ENCODE results near the gene LRCH1. TPM values are rescaled to one million over a fixed set of nuclear protein-coding genes. Genes with fewer than 3 reads are reported as not detected.

Gene LRCH1
- total and polyA plus RNA-seq, 2 experiments from 2014 or later: 3.9 to 9.2 TPM

DNA sequence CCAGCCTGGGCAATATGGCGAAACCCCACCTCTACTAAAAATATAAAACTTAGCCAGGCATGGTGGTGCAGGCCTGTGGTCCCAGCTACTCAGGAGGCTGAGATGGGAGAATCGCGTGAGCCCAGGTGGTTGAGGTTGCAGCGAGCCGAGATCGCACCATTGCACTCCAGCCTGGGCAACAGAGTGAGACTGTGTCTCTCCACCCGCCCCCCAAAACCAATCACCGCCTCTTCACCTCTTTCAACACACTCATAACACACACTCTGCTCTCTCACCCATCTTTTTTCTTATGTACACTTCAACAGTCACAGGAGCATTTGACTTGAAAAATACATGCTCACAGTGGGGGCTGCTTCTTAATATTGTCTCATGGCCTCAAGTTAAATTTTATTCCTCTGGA is 167.2 kb downstream of the LRCH1 start:
- peaks cover 19% of the 10 kb centered on the region for H3K36me3 Mint-ChIP-seq (ENCODE audit: low read depth)
- TF ChIP-seq REST (IDR thresholded peaks at IDR 0.05; ENCODE audit: unreplicated experiment) (no peak), JUNB (IDR thresholded peaks at IDR 0.05; ENCODE audit: unreplicated experiment) (no peak), CREB1 (CRISPR knock-in tag; IDR thresholded peaks at IDR 0.05; ENCODE audit: low read depth) (no peak), ETS1 (IDR thresholded peaks at IDR 0.05) (no peak), POLR2AphosphoS5 (IDR thresholded peaks at IDR 0.05; ENCODE audit: low read depth) (no peak), EZH2 (IDR thresholded peaks at IDR 0.05; ENCODE audit: low read depth, unreplicated experiment) (no peak), ZNF331 (CRISPR knock-in tag; IDR thresholded peaks at IDR 0.05; ENCODE audit: low read depth) (no peak), ZNF114 (CRISPR knock-in tag; IDR thresholded peaks at IDR 0.05) (no peak), EZH2phosphoT487 (IDR thresholded peaks at IDR 0.05; ENCODE audit: unreplicated experiment) (no peak), STAT1 (IDR thresholded peaks at IDR 0.05; ENCODE audit: unreplicated experiment) (no peak)
- TF ChIP-seq, protein P1, sequence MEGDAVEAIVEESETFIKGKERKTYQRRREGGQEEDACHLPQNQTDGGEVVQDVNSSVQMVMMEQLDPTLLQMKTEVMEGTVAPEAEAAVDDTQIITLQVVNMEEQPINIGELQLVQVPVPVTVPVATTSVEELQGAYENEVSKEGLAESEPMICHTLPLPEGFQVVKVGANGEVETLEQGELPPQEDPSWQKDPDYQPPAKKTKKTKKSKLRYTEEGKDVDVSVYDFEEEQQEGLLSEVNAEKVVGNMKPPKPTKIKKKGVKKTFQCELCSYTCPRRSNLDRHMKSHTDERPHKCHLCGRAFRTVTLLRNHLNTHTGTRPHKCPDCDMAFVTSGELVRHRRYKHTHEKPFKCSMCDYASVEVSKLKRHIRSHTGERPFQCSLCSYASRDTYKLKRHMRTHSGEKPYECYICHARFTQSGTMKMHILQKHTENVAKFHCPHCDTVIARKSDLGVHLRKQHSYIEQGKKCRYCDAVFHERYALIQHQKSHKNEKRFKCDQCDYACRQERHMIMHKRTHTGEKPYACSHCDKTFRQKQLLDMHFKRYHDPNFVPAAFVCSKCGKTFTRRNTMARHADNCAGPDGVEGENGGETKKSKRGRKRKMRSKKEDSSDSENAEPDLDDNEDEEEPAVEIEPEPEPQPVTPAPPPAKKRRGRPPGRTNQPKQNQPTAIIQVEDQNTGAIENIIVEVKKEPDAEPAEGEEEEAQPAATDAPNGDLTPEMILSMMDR (conservative IDR thresholded peaks at IDR 0.05; ENCODE audit: low read depth in 2 of 2): no peak
- TF ChIP-seq, protein P2, sequence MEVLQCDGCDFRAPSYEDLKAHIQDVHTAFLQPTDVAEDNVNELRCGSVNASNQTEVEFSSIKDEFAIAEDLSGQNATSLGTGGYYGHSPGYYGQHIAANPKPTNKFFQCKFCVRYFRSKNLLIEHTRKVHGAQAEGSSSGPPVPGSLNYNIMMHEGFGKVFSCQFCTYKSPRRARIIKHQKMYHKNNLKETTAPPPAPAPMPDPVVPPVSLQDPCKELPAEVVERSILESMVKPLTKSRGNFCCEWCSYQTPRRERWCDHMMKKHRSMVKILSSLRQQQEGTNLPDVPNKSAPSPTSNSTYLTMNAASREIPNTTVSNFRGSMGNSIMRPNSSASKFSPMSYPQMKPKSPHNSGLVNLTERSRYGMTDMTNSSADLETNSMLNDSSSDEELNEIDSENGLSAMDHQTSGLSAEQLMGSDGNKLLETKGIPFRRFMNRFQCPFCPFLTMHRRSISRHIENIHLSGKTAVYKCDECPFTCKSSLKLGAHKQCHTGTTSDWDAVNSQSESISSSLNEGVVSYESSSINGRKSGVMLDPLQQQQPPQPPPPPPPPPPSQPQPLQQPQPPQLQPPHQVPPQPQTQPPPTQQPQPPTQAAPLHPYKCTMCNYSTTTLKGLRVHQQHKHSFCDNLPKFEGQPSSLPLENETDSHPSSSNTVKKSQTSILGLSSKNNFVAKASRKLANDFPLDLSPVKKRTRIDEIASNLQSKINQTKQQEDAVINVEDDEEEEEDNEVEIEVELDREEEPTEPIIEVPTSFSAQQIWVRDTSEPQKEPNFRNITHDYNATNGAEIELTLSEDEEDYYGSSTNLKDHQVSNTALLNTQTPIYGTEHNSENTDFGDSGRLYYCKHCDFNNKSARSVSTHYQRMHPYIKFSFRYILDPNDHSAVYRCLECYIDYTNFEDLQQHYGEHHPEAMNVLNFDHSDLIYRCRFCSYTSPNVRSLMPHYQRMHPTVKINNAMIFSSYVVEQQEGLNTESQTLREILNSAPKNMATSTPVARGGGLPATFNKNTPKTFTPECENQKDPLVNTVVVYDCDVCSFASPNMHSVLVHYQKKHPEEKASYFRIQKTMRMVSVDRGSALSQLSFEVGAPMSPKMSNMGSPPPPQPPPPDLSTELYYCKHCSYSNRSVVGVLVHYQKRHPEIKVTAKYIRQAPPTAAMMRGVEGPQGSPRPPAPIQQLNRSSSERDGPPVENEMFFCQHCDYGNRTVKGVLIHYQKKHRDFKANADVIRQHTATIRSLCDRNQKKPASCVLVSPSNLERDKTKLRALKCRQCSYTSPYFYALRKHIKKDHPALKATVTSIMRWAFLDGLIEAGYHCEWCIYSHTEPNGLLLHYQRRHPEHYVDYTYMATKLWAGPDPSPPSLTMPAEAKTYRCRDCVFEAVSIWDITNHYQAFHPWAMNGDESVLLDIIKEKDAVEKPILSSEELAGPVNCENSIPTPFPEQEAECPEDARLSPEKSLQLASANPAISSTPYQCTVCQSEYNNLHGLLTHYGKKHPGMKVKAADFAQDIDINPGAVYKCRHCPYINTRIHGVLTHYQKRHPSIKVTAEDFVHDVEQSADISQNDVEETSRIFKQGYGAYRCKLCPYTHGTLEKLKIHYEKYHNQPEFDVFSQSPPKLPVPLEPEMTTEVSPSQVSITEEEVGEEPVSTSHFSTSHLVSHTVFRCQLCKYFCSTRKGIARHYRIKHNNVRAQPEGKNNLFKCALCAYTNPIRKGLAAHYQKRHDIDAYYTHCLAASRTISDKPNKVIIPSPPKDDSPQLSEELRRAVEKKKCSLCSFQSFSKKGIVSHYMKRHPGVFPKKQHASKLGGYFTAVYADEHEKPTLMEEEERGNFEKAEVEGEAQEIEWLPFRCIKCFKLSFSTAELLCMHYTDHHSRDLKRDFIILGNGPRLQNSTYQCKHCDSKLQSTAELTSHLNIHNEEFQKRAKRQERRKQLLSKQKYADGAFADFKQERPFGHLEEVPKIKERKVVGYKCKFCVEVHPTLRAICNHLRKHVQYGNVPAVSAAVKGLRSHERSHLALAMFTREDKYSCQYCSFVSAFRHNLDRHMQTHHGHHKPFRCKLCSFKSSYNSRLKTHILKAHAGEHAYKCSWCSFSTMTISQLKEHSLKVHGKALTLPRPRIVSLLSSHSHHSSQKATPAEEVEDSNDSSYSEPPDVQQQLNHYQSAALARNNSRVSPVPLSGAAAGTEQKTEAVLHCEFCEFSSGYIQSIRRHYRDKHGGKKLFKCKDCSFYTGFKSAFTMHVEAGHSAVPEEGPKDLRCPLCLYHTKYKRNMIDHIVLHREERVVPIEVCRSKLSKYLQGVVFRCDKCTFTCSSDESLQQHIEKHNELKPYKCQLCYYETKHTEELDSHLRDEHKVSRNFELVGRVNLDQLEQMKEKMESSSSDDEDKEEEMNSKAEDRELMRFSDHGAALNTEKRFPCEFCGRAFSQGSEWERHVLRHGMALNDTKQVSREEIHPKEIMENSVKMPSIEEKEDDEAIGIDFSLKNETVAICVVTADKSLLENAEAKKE (CRISPR knock-in tag; IDR thresholded peaks at IDR 0.05): no peak
- no peak overlapping the region for H3K4me3 Mint-ChIP-seq
- H3K27ac Mint-ChIP-seq: no peak overlapping the region
- DNase-seq (ENCODE audit: low spot score) (no peak), ATAC-seq (no peak)
- H2AFZ ChIP-seq: no peak overlapping the region
- H3K4me3 ChIP-seq: no peak overlapping the region
- H3K9me2 ChIP-seq (ENCODE audit: insufficient read depth): no peaks in the 10 kb centered on the region
- H3K4me2 ChIP-seq: no peak overlapping the region
- H3K4me1 Mint-ChIP-seq: no peaks in the 10 kb centered on the region
- H3K27me3 Mint-ChIP-seq (ENCODE audit: insufficient read depth, low read depth, poor library complexity): no peaks in the 10 kb centered on the region
- no peaks in the 10 kb centered on the region for H3K4me1 ChIP-seq (ENCODE audit: insufficient read depth)
- no peaks in the 10 kb centered on the region for H4K20me1 ChIP-seq (replicated peaks; ENCODE audit: insufficient read depth)
- no peaks in the 10 kb centered on the region for H3F3A ChIP-seq (replicated peaks; ENCODE audit: low read depth)
- H3K79me2 ChIP-seq (replicated peaks; ENCODE audit: insufficient read depth): no peaks in the 10 kb centered on the region
- H3K36me3 ChIP-seq (ENCODE audit: insufficient read depth): peaks cover 11% of the 10 kb centered on the region; the same call in 1 of the 2 replicates
- H3K27ac ChIP-seq (ENCODE audit: low read depth): no peak overlapping the region
- no peaks in the 10 kb centered on the region for H3K27me3 ChIP-seq (ENCODE audit: insufficient read depth)
- H3K9me3 Mint-ChIP-seq: no peaks in the 10 kb centered on the region
